GM19328 (cell line): Measurements from ENCODE around the gene ERG.

Experiments used
- ATAC-seq: cut with Tn5 transposase; IDR thresholded peaks from one replicate; pipeline ENCODE4 v1.9.1; 2021; ENCODE audit warnings: mild to moderate bottlenecking, moderate library complexity; ENCODE audit not compliant: unreplicated experiment

The ERG gene

GRCh38 chr21:38499296-38499695, 1.0 kb upstream of the ERG start:
- no peak for ATAC-seq

- no peak for ATAC-seq
Observed at GRCh38 chr21:38496224-38496623, 2.1 kb downstream of the ERG start.

DNA sequence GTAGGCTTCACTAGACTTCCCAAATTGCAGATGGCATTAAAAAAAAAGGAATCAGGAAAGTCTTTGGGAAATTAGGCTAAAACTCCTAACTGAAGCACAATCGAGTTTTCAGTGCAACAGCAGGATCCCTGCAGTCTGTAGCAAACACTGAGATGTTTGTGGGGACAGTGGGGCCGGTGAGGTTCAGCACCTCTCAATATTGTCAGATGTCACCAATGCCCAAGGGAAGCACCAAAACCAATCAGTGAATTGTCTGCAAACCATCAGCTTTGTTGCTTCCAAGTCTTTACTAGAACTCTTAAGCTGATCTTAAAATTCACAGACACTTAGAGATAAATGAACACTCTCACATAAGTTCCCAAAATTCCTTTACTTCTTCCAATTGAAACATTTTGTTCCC, 2.6 kb downstream of the ERG start:
- ATAC-seq, result no peak

GRCh38 chr21:38495242-38495641, 3.0 kb downstream of the ERG start:
- no peak for ATAC-seq

GRCh38 chr21:38494703-38495102, 3.6 kb downstream of the ERG start:
- ATAC-seq, result no peak

GRCh38 chr21:38494251-38494642, 4.0 kb downstream of the ERG start:
- no peak for ATAC-seq

DNA sequence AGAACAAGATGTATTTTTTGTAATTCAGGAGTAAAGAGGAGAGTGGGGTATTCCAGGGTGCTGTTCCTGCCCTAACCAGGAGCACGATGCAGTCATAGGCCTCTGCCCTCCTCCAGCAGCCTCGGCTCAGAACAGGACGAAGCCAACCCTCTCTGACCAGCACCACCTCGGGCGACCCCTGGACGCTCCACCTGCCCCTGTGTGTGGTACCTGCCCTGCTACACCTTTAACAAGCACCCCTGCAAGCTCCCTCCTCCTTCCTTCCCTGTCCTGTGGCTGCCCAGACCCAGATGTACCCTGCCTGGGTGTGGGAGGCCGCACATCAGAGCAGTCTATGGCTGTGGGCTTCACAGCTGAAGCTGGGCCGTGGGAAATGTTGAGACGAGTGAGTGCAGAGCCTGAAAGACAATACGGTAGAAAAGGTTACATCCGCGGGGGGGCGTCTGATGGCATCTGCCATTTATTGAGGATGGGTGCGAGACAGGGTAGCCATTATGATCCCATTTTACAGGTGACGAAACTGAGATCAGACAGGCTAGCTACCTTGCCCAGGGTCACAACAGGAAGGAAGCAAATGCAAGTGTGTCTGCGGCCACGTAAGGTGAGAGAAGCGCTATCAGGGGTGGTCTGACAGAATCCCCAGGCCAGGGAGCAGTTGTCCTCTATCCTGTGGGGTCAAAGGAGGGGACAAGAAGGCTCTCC, 4.6 kb downstream of the ERG start:
- ATAC-seq, result no peak

GRCh38 chr21:38492007-38492406, 6.3 kb downstream of the ERG start:
- ATAC-seq, result no peak

- ATAC-seq, result no peak
Observed at GRCh38 chr21:38491536-38491935, 6.7 kb downstream of the ERG start.

GRCh38 chr21:38490411-38491020, 7.8 kb downstream of the ERG start:
- no peak for ATAC-seq

- no peak for ATAC-seq
Observed at GRCh38 chr21:38489729-38490128, 8.5 kb downstream of the ERG start.

GRCh38 chr21:38489271-38489652, 9.0 kb downstream of the ERG start:
- no peak for ATAC-seq

DNA sequence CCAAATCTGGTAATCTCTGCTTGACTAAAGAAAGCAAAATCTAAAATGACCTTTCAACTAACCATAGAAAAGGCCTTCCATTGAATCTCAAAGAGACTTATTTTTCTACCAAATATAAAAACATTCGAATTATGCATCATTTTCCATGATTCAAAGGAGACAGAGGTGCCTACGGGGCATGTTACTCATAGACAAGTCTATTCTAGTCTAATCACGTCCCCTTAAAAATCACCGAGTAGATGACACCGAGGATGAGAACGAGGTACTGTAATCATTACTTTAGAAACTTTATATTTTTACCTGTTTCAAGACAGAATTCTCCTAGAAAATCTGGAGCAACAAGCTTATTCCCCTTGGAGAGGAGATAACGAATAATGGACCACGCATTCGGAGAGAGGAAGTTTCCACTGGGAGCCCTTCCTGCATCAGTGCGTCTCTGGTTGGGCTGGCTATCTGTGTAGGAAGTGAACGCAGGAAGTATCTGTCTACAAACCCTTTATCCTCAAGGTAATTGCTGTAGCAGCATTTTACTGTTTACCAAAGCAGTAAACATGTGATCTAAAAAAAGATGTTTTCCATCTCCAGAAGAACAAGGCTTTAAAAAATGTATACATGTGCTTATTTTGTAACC, 9.5 kb downstream of the ERG start:
- no peak for ATAC-seq

DNA sequence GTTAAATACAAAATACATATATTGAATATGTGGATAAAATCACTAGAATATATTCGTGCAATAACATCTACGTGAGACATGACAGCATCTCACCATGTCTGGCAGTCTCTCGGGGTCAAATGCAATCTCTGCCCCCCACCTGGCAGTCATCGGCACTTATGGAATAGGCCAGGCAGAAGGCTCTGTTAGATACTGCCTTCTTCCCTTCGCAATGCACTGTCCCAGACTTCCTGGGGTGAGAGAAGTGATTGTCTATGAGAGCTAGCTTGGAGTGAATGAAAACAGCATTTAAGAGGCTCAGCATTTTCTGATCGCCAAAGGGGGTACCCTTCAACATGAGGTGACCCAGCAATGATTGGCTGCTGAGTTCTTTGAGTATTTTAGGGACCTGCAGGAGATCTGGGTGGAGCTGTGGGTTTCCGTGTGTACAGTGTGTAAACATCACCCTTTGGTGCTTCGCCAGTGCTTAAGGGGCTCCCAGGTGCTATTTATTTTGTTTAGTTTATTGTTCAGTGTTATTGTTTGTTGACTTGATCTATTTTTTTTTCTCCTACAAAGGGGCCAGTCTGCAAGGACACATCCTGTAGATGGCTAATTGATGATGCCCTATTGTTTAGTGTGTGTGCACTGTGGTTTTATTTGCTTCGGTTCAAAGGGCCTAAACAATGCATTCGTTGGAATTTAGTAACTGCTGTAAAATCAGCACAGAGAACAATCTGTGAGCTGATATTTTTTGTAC, 10.2 kb downstream of the ERG start:
- no peak for ATAC-seq

- no peak for ATAC-seq
Observed at GRCh38 chr21:38486706-38487105, 11.6 kb downstream of the ERG start.

DNA sequence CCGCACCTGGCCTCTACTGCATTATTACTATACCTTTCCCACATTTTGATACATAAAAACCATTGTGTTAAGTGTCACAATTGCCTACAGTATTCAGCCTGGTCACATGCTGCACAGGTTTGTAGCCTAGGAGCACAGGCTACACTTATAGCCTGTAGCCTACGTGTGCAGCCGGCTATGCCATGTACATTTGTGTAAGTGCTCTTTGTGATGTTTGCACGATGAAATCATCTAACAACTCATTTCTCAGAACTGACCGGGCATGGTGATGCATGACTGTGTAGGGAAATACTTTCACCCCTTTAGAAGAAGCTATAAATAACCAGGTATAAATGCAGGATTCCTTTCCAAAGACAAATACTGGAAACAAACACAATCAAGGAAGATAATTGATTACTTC, 12.1 kb downstream of the ERG start:
- ATAC-seq, result no peak

GRCh38 chr21:38479641-38480525, 18.4 kb downstream of the ERG start:
- no peak for ATAC-seq

DNA sequence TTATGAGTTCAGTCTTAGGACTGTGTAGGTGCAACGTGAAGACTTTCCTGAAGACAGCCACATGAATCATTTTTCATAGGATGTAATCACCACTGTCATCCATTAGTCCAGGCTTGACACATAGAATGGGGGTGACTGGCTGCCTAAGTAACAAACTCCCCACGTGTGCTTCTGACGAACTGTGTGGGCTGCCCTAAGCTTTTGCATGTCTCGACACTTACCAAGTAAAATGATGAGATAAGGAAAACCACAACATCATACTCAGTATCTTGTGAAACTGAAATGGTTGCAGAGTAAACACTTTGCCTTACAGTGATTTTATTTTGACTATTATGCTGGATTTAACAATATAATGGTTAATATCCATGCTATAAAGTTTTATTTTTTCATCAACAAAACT, 19.5 kb downstream of the ERG start:
- ATAC-seq, result no peak

DNA sequence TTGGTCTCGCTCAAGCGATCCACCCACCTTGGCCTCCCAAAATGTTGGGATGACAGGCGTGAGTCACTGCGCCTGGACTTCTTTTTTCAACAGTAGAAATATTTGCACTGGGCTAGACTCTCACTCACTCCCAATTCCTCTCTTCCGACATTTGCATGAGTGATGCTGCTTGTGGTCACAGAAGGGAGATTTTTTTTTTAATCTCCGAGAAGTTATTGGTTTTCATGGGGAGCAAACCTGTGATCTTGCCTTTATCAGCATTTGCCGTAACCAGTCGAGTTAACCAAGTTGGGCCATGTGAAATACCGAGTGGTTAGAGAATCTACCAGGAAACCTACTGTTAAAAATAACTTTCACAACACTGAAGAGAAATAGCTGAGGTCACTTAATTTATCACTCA, 21.1 kb downstream of the ERG start:
- no peak for ATAC-seq

GRCh38 chr21:38476385-38476784, 21.9 kb downstream of the ERG start:
- no peak for ATAC-seq

DNA sequence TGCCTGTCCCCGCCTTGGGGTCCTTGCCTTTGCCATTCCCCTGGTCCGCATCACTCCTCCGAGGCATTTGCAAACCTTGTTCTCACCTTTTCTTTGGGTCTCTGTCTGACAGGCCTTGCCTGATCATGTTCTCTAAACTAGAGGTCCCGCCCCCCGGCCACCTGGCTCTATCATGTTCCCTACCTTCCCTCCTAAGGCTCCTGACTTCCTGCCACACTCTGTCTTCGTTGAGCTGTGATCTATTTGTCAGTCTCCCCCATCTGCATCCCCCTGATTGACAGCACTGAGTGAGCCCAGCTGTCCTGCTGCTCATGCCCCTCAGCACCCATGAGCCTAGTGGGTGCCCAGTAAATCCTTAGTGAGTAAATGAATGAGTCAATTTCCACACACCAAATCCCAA, 22.8 kb downstream of the ERG start:
- no peak for ATAC-seq
